Measurements from ENCODE around the gene AGPAT2. TPM values are rescaled to one million over a fixed set of nuclear protein-coding genes. Genes with fewer than 3 reads are reported as not detected.

AGPAT2 gene
- total and polyA plus RNA-seq, 2 donors (not counting 1 experiment from before 2014, with no cell fraction given): 25.1 to 43.3 TPM

DNA sequence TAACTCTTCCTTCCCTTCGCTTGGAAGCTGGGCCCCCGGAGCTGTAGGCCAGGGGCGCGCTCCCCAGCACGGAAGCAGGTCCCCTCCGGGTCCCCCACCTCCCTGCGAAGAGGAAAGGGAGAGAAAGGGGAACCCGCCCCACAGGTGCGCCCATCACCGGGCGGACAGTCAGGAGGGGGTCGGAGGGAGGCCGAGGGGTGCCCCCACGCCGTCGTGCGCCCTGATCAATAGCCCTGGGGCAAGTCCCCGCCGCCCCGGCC, 793 bp downstream of the AGPAT2 start:
- TF ChIP-seq, protein P1, sequence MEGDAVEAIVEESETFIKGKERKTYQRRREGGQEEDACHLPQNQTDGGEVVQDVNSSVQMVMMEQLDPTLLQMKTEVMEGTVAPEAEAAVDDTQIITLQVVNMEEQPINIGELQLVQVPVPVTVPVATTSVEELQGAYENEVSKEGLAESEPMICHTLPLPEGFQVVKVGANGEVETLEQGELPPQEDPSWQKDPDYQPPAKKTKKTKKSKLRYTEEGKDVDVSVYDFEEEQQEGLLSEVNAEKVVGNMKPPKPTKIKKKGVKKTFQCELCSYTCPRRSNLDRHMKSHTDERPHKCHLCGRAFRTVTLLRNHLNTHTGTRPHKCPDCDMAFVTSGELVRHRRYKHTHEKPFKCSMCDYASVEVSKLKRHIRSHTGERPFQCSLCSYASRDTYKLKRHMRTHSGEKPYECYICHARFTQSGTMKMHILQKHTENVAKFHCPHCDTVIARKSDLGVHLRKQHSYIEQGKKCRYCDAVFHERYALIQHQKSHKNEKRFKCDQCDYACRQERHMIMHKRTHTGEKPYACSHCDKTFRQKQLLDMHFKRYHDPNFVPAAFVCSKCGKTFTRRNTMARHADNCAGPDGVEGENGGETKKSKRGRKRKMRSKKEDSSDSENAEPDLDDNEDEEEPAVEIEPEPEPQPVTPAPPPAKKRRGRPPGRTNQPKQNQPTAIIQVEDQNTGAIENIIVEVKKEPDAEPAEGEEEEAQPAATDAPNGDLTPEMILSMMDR (conservative IDR thresholded peaks at IDR 0.05 in 1 of 2, IDR thresholded peaks at IDR 0.05 in 1 of 2; ENCODE audit: low read depth in 1 of 2, low read length in 2 of 2): no peak
- no peak for TF ChIP-seq EZH2 (IDR thresholded peaks at IDR 0.05; ENCODE audit: low read length, missing control alignments)
- Histone ChIP-seq H3K27me3 (ENCODE audit: control insufficient read depth, insufficient read depth, low read length) (no peaks in the 10 kb centered on the region), H3K9ac (ENCODE audit: insufficient read depth, low read length) (peak overlapping the region; percentile 59), H3K9me3 (ENCODE audit: control insufficient read depth, insufficient read depth, low read depth, low read length) (no peaks in the 10 kb centered on the region), H3K4me2 (ENCODE audit: extremely low read depth, insufficient read depth, low read length) (peak overlapping the region; percentile 84), H3K27ac (ENCODE audit: insufficient read depth, low read length) (no peak overlapping the region), H3K36me3 (ENCODE audit: control insufficient read depth, insufficient read depth, low read length) (no peaks in the 10 kb centered on the region), H3K4me3 (replicated peaks in 1 of 4; ENCODE audit: control extremely low read depth in 1 of 4, insufficient read depth in 1 of 4, low read depth in 3 of 4, low read length in 4 of 4) (peak overlapping the region; percentile 53 to 81 (median 74)), H4K20me1 (ENCODE audit: control insufficient read depth, extremely low read depth, insufficient read depth, low read length) (peaks cover 2% of the 10 kb centered on the region), H3K79me2 (ENCODE audit: control insufficient read depth, insufficient read depth, low read length) (peaks cover 5% of the 10 kb centered on the region), H2AFZ (ENCODE audit: low read length) (no peak overlapping the region), H3K4me1 (ENCODE audit: control insufficient read depth, extremely low read depth, insufficient read depth, low read length) (peaks cover 8% of the 10 kb centered on the region)
- DNase-seq (ENCODE audit: low read depth in 2 of 2): no peak

DNA sequence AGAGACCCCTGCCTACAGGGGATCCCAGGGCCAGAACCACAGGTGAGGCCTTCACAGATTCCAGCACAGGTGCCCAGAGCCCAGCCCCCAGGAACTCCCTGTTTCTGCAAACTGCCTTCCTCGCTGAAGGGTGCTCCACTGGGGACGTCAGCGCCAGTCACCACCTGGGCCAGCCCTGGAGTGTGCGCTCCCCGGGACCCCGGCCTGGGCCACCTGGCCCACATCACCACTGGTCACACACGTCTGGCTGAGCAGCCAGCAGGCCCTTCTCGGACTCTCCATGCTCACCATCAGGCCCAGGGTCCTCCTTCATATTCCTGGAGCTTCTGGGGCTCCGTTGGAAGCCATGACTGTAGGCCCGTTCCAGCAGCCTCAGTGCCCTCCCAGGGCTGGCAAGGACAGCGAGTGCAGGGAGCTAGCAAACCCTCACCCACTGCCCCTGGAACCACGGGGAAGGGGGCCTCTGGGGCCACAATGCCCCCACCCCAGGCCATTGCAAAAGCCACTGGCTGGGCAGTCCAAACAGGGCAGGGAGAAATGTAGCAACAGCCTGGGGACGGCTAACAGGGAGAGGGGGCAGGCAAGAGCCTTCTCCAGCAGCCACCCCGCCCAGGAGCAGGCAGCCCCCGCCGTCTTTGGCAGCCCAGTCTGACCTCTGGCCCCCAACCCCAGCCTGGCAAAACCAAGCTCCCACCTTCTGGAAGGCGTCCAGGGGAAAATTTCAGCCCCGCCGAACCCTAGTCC, 1.3 kb downstream of the AGPAT2 start:
- peaks cover 8% of the 10 kb centered on the region for H3K4me1 ChIP-seq (ENCODE audit: control insufficient read depth, extremely low read depth, insufficient read depth, low read length)
- H3K27ac ChIP-seq (ENCODE audit: insufficient read depth, low read length): no peak overlapping the region
- TF ChIP-seq, protein P1 (conservative IDR thresholded peaks at IDR 0.05 in 1 of 2, IDR thresholded peaks at IDR 0.05 in 1 of 2; ENCODE audit: low read depth in 1 of 2, low read length in 2 of 2): no peak
- TF ChIP-seq EZH2 (IDR thresholded peaks at IDR 0.05; ENCODE audit: low read length, missing control alignments): no peak
- H3K9me3 ChIP-seq (ENCODE audit: control insufficient read depth, insufficient read depth, low read depth, low read length): no peaks in the 10 kb centered on the region
- peaks cover 5% of the 10 kb centered on the region for H3K79me2 ChIP-seq (ENCODE audit: control insufficient read depth, insufficient read depth, low read length)
- no peak overlapping the region for H2AFZ ChIP-seq (ENCODE audit: low read length)
- peak overlapping the region; percentile 53 to 81 (median 74) for H3K4me3 ChIP-seq (replicated peaks in 1 of 4; ENCODE audit: control extremely low read depth in 1 of 4, insufficient read depth in 1 of 4, low read depth in 3 of 4, low read length in 4 of 4)
- H3K27me3 ChIP-seq (ENCODE audit: control insufficient read depth, insufficient read depth, low read length): no peaks in the 10 kb centered on the region
- no peak for DNase-seq (ENCODE audit: low read depth in 2 of 2)
- no peaks in the 10 kb centered on the region for H3K36me3 ChIP-seq (ENCODE audit: control insufficient read depth, insufficient read depth, low read length)
- H3K4me2 ChIP-seq (ENCODE audit: extremely low read depth, insufficient read depth, low read length): peak overlapping the region; percentile 84
- peak overlapping the region; percentile 5 for H3K9ac ChIP-seq (ENCODE audit: insufficient read depth, low read length)
- no peaks in the 10 kb centered on the region for H4K20me1 ChIP-seq (ENCODE audit: control insufficient read depth, extremely low read depth, insufficient read depth, low read length)

DNA sequence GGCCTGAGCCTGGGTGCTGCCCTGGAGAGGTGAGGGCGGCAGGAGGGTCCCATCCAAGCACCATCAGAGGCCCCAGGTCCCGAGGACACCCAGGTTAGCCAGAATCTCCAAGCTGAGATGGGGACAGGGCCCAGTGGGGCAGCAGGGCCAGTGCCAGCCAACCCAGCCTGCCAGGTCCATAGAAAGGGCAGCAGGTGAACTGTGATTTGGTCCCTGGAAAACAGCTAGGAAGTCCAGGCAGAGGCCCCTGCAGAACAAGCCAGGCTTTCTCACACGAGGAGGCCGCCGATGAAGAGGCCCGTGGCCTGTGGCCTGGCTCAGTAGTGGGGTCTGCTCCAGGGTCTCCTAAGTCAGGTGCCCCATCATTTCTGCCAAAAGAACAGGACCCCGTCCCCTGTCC, 2.0 kb downstream of the AGPAT2 start:
- H3K4me2 ChIP-seq (ENCODE audit: extremely low read depth, insufficient read depth, low read length): no peak overlapping the region
- no peak overlapping the region for H3K4me3 ChIP-seq (replicated peaks in 1 of 4; ENCODE audit: control extremely low read depth in 1 of 4, insufficient read depth in 1 of 4, low read depth in 3 of 4, low read length in 4 of 4)
- H3K4me1 ChIP-seq (ENCODE audit: control insufficient read depth, extremely low read depth, insufficient read depth, low read length): peaks cover 8% of the 10 kb centered on the region
- no peaks in the 10 kb centered on the region for H3K27me3 ChIP-seq (ENCODE audit: control insufficient read depth, insufficient read depth, low read length)
- H2AFZ ChIP-seq (ENCODE audit: low read length): no peak overlapping the region
- no peaks in the 10 kb centered on the region for H3K9me3 ChIP-seq (ENCODE audit: control insufficient read depth, insufficient read depth, low read depth, low read length)
- no peak overlapping the region for H3K27ac ChIP-seq (ENCODE audit: insufficient read depth, low read length)
- no peaks in the 10 kb centered on the region for H4K20me1 ChIP-seq (ENCODE audit: control insufficient read depth, extremely low read depth, insufficient read depth, low read length)
- no peak overlapping the region for H3K9ac ChIP-seq (ENCODE audit: insufficient read depth, low read length)
- peaks cover 5% of the 10 kb centered on the region for H3K79me2 ChIP-seq (ENCODE audit: control insufficient read depth, insufficient read depth, low read length)
- TF ChIP-seq EZH2 (IDR thresholded peaks at IDR 0.05; ENCODE audit: low read length, missing control alignments): no peak
- TF ChIP-seq, protein P1 (conservative IDR thresholded peaks at IDR 0.05 in 1 of 2, IDR thresholded peaks at IDR 0.05 in 1 of 2; ENCODE audit: low read depth in 1 of 2, low read length in 2 of 2): no peak
- H3K36me3 ChIP-seq (ENCODE audit: control insufficient read depth, insufficient read depth, low read length): no peaks in the 10 kb centered on the region
- DNase-seq (ENCODE audit: low read depth in 2 of 2): no peak

All from fibroblast of lung (primary cell).